Tibial nerve (tissue), 4 donors: ENCODE data around the gene DAPK2.

Source experiments
- EP300 ChIP-seq, 2 donors: sonication (generic); formaldehyde crosslinking; IDR thresholded peaks; one replicate each; pipeline ENCODE4 v1.6.1; 2017; ENCODE audit warnings: antibody characterized with exemption in 2 of 2, mild to moderate bottlenecking in 1 of 2
- POLR2A ChIP-seq, 2 donors: fragments of 450-650 bp; IDR thresholded peaks; one replicate each; pipeline ENCODE4 v1.6.1; 2017; ENCODE audit warnings: antibody characterized with exemption in 2 of 2, mild to moderate bottlenecking in 2 of 2, moderate library complexity in 2 of 2
- TF ChIP-seq, protein P1 (sequence below), 5 experiments: fragments of 200-600 bp in 3 of 5; fragments of 450-650 bp in 2 of 5; sonication (generic) in 3 of 5; IDR thresholded peaks; one replicate each; pipeline ENCODE4 v1.5.1; 2016 to 2019; ENCODE audit warnings: antibody characterized with exemption in 5 of 5, mild to moderate bottlenecking in 3 of 5, moderate library complexity in 2 of 5

GRCh38 chr15:64035525-64035924 is 10.8 kb downstream of the DAPK2 start:
- TF ChIP-seq POLR2A (IDR thresholded peaks at IDR 0.05) (no peak), EP300 (IDR thresholded peaks at IDR 0.05) (no peak)
- TF ChIP-seq, protein P1, sequence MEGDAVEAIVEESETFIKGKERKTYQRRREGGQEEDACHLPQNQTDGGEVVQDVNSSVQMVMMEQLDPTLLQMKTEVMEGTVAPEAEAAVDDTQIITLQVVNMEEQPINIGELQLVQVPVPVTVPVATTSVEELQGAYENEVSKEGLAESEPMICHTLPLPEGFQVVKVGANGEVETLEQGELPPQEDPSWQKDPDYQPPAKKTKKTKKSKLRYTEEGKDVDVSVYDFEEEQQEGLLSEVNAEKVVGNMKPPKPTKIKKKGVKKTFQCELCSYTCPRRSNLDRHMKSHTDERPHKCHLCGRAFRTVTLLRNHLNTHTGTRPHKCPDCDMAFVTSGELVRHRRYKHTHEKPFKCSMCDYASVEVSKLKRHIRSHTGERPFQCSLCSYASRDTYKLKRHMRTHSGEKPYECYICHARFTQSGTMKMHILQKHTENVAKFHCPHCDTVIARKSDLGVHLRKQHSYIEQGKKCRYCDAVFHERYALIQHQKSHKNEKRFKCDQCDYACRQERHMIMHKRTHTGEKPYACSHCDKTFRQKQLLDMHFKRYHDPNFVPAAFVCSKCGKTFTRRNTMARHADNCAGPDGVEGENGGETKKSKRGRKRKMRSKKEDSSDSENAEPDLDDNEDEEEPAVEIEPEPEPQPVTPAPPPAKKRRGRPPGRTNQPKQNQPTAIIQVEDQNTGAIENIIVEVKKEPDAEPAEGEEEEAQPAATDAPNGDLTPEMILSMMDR (IDR thresholded peaks at IDR 0.05), result no peak
